Activated naive CD4-positive, alpha-beta T cell treated with anti-CD3 and anti-CD28 coated beads, Interleukin-2, amount 10 ng/mL, durations not matched to agents 7 days and 5 days (primary cell): ENCODE data around the gene INHBC.
A peak's percentile ranks its signal among the peaks of the same experiment; 100 is the strongest.
"Not testable (repeated sequence)": the region's sequence is repeated elsewhere in the genome, so short reads cannot be mapped to it uniquely, and the experiment has no call there.

Source experiments
- CTCF ChIA-PET: fragments of 350-600 bp; sonication (Branson Sonifier 250); formaldehyde crosslinking; loops from one replicate; lab custom pipeline; 2021; ENCODE audit warnings: antibody characterized with exemption; lab: Charles Lee
- DNase-seq: peaks from one replicate; pipeline ENCODE4 v3.0.0-alpha.2; 2020
- H3K27ac Mint-ChIP-seq: one replicate; pipeline ENCODE4 v1.8.0; 2021; ENCODE audit warnings: mild to moderate bottlenecking, moderate library complexity, mixed read lengths
- H3K27me3 Mint-ChIP-seq: one replicate; pipeline ENCODE4 v1.8.0; 2021; ENCODE audit warnings: mild to moderate bottlenecking, mixed read lengths
- H3K36me3 Mint-ChIP-seq: one replicate; pipeline ENCODE4 v1.8.0; 2021; ENCODE audit warnings: mixed read lengths
- H3K4me1 Mint-ChIP-seq: one replicate; pipeline ENCODE4 v1.8.0; 2021; ENCODE audit warnings: mixed read lengths
- H3K4me3 Mint-ChIP-seq: one replicate; pipeline ENCODE4 v1.8.0; 2021; ENCODE audit warnings: mild to moderate bottlenecking, moderate library complexity, mixed read lengths
- H3K9me3 Mint-ChIP-seq: one replicate; pipeline ENCODE4 v1.8.0; 2021; ENCODE audit warnings: mixed read lengths

The INHBC gene, protein sequence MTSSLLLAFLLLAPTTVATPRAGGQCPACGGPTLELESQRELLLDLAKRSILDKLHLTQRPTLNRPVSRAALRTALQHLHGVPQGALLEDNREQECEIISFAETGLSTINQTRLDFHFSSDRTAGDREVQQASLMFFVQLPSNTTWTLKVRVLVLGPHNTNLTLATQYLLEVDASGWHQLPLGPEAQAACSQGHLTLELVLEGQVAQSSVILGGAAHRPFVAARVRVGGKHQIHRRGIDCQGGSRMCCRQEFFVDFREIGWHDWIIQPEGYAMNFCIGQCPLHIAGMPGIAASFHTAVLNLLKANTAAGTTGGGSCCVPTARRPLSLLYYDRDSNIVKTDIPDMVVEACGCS

DNA sequence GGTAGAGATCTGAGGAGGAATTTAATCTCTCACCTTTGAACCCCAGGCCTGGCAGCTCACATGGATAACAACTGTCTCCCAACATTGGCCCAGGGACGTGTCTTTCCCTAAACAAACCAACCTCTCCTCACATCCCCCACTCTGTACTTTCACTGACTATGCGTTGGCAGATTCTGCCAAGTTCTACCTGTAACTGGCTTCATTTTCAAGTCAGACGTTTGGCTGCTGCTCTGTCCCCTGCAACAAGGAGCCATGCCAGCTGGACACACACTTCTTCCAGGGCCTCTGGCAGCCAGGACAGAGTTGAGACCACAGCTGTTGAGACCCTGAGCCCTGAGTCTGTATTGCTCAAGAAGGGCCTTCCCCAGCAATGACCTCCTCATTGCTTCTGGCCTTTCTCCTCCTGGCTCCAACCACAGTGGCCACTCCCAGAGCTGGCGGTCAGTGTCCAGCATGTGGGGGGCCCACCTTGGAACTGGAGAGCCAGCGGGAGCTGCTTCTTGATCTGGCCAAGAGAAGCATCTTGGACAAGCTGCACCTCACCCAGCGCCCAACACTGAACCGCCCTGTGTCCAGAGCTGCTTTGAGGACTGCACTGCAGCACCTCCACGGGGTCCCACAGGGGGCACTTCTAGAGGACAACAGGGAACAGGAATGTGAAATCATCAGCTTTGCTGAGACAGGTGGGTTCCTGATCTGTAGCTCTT lies at the start of gene INHBC:
INHBC (plus strand) TSS at position 268 of the 707 bp plus-strand sequence; CDS start at position 371, 103 bp downstream.
- H3K27ac Mint-ChIP-seq = no peak within 1 kb of the TSS
- no peak for DNase-seq
- H3K9me3 Mint-ChIP-seq = no peaks in the 10 kb centered on the region
- CTCF ChIA-PET = interaction anchor here (0.6 to 3.3 kb wide), 4 partner anchors 9 to 21 kb away, joined by 3 to 17 read pairs (median 4); partner anchors contain the start of gene INHBE
- peaks cover 1% of the 10 kb centered on the region for H3K36me3 Mint-ChIP-seq
- H3K4me1 Mint-ChIP-seq = peaks cover 24% of the 10 kb centered on the region
- H3K4me3 Mint-ChIP-seq = peak within 1 kb of the TSS; percentile 10
- H3K27me3 Mint-ChIP-seq = peaks cover 10% of the 10 kb centered on the region

DNA sequence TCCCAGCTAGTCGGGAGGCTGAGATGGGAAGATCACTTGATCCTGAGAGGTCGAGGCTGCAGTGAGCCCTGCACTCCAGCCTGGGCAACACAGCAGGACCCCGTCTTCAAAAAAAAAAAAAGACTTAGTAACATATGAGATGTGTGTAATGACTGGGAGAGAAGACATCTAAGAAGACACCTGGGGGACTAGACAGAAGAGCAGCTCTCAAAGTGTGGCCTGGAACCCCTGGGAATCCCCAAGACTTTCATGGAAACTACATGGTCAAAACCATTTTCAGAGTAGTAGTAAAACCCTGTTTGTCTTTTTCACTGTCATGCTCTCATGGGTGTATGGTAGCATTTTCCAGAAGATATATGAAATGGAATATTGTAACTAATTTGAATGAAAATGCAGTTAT lies 49.0 kb upstream of the INHBC start:
- H3K4me3 Mint-ChIP-seq = no peak overlapping the region
- no peaks in the 10 kb centered on the region for H3K27me3 Mint-ChIP-seq
- no peak overlapping the region for H3K27ac Mint-ChIP-seq
- H3K36me3 Mint-ChIP-seq = peaks cover 23% of the 10 kb centered on the region
- no peaks in the 10 kb centered on the region for H3K9me3 Mint-ChIP-seq
- no peaks in the 10 kb centered on the region for H3K4me1 Mint-ChIP-seq
- CTCF ChIA-PET = interaction anchor here (1.2 kb wide), 1 partner anchor 66 kb away, joined by 3 read pairs; no protein-coding TSS in a partner anchor
- DNase-seq = no peak

- H3K36me3 Mint-ChIP-seq = peaks cover 21% of the 10 kb centered on the region
- no peak overlapping the region for H3K4me3 Mint-ChIP-seq
- CTCF ChIA-PET = interaction anchor here (1.2 kb wide), 1 partner anchor 65 kb away, joined by 3 read pairs; no protein-coding TSS in a partner anchor
- H3K4me1 Mint-ChIP-seq = no peaks in the 10 kb centered on the region
- H3K27me3 Mint-ChIP-seq = no peaks in the 10 kb centered on the region
- no peak overlapping the region for H3K27ac Mint-ChIP-seq
- no peaks in the 10 kb centered on the region for H3K9me3 Mint-ChIP-seq
- no peak for DNase-seq
These were observed 48.3 kb upstream of the INHBC start for GRCh38 chr12:57386187-57386720.

DNA sequence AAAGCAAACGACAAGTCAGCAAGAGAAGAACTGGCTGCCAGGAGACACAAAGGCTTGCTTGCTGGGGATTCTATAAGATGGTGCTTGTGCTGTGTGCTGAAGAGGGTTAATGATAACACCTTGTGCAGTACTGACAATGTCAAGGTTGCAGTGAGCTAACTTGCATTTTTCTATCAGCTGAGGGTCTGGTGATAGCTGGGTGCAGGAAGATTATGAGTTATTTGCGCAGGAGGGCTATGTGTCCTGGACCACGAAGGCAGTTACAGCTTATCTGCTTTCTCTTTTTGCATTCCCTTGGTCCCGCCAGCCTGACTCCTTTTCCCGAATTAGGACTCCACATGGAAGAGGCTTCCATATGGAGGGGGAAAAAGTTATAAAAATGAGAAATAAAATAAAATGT lies 46.2 kb upstream of the INHBC start:
- Mint-ChIP-seq H3K36me3 (peaks cover 27% of the 10 kb centered on the region), H3K27ac (no peak overlapping the region), H3K4me1 (no peaks in the 10 kb centered on the region)

GRCh38 chr12:57389033-57389432 lies 45.6 kb upstream of the INHBC start:
- Mint-ChIP-seq H3K9me3 (no peaks in the 10 kb centered on the region), H3K4me1 (no peaks in the 10 kb centered on the region), H3K4me3 (no peak overlapping the region), H3K27ac (no peak overlapping the region), H3K36me3 (peaks cover 33% of the 10 kb centered on the region), H3K27me3 (no peaks in the 10 kb centered on the region)
- CTCF ChIA-PET = interaction anchor here (1.0 kb wide), 1 partner anchor 74 kb away, joined by 3 read pairs; no protein-coding TSS in a partner anchor
- DNase-seq = no peak

More for the DNA sequence above, 46.2 kb upstream of the INHBC start:
- Mint-ChIP-seq H3K4me3 (no peak overlapping the region), H3K9me3 (no peaks in the 10 kb centered on the region), H3K27me3 (no peaks in the 10 kb centered on the region)
- CTCF ChIA-PET = interaction anchor here (1.0 kb wide), 1 partner anchor 75 kb away, joined by 3 read pairs; no protein-coding TSS in a partner anchor
- no peak for DNase-seq

DNA sequence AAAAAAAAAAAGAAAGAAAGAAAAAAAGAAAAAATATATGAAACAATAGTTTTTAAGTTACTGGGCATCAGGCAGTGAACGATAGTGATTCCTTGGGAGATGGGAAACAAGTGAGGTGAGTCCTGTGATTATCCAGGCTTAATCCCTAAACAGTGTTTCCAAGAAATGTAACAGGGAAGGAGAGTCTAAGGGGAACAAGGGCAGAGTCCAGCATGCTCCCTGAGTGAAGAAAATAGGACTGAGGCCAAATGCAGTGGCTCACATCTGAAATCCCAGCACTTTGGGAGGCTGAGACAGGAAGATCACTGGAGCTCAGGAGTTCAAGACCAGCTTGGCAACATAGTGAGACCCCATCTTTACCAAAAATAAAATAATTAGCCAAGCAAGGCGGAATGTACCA lies 44.4 kb upstream of the INHBC start:
- H3K27me3 Mint-ChIP-seq = no peaks in the 10 kb centered on the region
- H3K9me3 Mint-ChIP-seq = no peaks in the 10 kb centered on the region
- CTCF ChIA-PET = no interaction called here
- no peaks in the 10 kb centered on the region for H3K4me1 Mint-ChIP-seq
- no peak overlapping the region for H3K4me3 Mint-ChIP-seq
- no peak overlapping the region for H3K27ac Mint-ChIP-seq
- H3K36me3 Mint-ChIP-seq = peaks cover 38% of the 10 kb centered on the region
- no peak for DNase-seq

GRCh38 chr12:57395121-57395520 lies 39.5 kb upstream of the INHBC start:
- no peak for DNase-seq
- Mint-ChIP-seq H3K27me3 (no peaks in the 10 kb centered on the region), H3K4me1 (no peaks in the 10 kb centered on the region), H3K9me3 (no peaks in the 10 kb centered on the region), H3K4me3 (no peak overlapping the region), H3K36me3 (peaks cover 24% of the 10 kb centered on the region), H3K27ac (no peak overlapping the region)
- CTCF ChIA-PET = no interaction called here

DNA sequence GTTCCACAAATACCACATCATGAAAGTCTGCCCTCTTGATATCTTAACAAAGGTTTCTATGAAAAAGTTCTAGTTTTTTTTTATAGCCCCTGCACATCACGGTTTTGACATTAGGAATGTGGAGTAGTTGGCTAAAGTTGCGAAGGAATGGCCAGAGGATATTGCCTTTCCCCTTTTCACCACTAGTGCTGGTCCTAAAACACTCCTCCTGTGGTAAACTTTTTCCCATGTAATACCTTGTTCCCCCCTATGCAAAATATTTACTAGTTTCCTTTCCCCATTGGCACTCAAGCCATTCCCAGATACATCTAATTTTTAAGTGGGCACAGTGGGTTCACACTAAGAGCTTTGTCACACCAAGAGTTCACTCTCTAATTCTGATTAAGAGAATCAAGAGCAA lies 37.1 kb upstream of the INHBC start:
- H3K4me3 Mint-ChIP-seq = no peak overlapping the region
- no peaks in the 10 kb centered on the region for H3K4me1 Mint-ChIP-seq
- no peak for DNase-seq
- H3K27ac Mint-ChIP-seq = no peak overlapping the region
- H3K9me3 Mint-ChIP-seq = no peaks in the 10 kb centered on the region
- no peaks in the 10 kb centered on the region for H3K27me3 Mint-ChIP-seq
- H3K36me3 Mint-ChIP-seq = peaks cover 24% of the 10 kb centered on the region
- CTCF ChIA-PET = interaction anchor here (1.7 kb wide), 1 partner anchor 134 kb away, joined by 3 read pairs; no protein-coding TSS in a partner anchor

DNA sequence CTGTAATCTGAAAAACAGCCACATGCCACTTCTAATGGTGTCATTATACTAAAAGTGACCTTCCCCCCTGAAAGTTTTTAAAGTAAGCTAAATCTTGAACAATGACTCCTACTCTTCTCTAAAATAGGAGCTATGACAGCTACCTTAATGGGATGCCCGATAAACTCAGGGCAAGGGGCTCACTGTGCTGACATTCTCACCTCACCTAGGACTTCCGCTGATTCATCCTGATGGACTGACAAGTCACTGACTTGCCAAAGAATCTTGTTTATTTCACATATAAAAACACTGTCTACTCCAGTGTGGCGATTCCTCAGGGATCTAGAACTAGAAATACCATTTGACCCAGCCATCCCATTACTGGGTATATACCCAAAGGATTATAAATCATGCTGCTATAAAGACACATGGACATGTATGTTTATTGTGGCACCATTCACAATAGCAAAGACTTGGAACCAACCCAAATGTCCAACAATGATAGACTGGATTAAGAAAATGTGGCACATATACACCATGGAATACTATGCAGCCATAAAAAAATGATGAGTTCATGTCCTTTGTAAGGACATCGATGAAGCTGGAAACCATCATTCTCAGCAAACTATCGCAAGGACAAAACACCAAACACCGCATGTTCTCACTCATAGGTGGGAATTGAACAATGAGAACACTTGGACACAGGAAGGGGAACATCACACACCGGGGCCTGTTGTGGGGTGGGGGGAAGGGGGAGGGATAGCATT lies 34.7 kb upstream of the INHBC start:
- H3K4me3 Mint-ChIP-seq, H3K36me3 Mint-ChIP-seq, H3K27me3 Mint-ChIP-seq, H3K4me1 Mint-ChIP-seq, CTCF ChIA-PET, DNase-seq, H3K9me3 Mint-ChIP-seq, H3K27ac Mint-ChIP-seq: not testable (repeated sequence)

DNA sequence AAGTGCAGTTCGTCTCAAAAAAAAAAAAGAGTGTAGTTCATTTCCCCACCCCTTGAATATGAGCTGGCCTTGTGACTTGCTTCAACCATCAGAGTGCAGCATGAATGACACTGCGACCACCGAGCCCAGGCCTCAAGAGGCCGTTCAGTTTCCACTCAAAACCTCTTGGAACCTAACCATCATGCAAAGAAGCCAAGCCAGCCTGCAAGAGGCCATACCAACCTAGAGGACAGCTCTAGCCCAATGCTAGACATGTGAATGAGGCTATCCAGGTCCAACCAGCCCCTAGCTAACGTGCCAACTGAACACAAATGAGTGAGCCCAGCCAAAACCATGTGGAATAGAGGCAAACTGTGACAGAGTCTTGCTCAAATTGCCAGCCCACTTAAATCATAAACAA lies 33.4 kb upstream of the INHBC start:
- no peaks in the 10 kb centered on the region for H3K27me3 Mint-ChIP-seq
- H3K27ac Mint-ChIP-seq = peak overlapping the region; percentile 62
- no peak for DNase-seq
- CTCF ChIA-PET = interaction anchor here (1.4 kb wide), 1 partner anchor 51 kb away, joined by 4 read pairs; no protein-coding TSS in a partner anchor
- H3K4me3 Mint-ChIP-seq = no peak overlapping the region
- no peaks in the 10 kb centered on the region for H3K4me1 Mint-ChIP-seq
- peaks cover 4% of the 10 kb centered on the region for H3K36me3 Mint-ChIP-seq
- H3K9me3 Mint-ChIP-seq = no peaks in the 10 kb centered on the region

DNA sequence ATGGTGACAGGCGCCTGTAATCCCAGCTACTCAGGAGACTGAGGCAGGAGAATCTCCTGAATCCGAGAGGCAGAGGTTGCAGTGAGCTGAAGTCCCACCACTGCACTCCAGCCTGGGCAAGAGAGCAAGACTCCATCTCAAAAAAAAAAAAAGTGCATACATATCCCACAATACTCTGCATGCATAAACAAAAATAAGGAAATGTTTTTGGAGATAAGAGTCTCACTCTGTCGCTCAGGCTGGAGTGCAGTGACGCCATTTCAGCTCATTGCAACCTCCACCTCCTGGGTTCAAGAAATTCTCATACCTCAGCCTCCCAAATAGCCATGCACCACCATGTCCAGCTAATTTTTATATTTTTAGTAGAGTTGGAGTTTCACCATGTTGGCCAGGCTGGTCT lies 32.4 kb upstream of the INHBC start:
- H3K27ac Mint-ChIP-seq, H3K4me3 Mint-ChIP-seq, H3K4me1 Mint-ChIP-seq, DNase-seq, H3K27me3 Mint-ChIP-seq, H3K9me3 Mint-ChIP-seq, H3K36me3 Mint-ChIP-seq: not testable (repeated sequence)
- CTCF ChIA-PET = interaction anchor here (1.4 kb wide), 1 partner anchor 50 kb away, joined by 4 read pairs; no protein-coding TSS in a partner anchor

GRCh38 chr12:57404966-57405640 lies 29.5 kb upstream of the INHBC start:
- Mint-ChIP-seq H3K27ac (no peak overlapping the region), H3K9me3 (no peaks in the 10 kb centered on the region), H3K4me1 (peaks cover 2% of the 10 kb centered on the region), H3K27me3 (no peaks in the 10 kb centered on the region), H3K36me3 (peaks cover 8% of the 10 kb centered on the region), H3K4me3 (no peak overlapping the region)
- DNase-seq = no peak
- CTCF ChIA-PET = no interaction called here

GRCh38 chr12:57410534-57410933 lies 24.1 kb upstream of the INHBC start:
- Mint-ChIP-seq H3K27ac (no peak overlapping the region), H3K27me3 (no peaks in the 10 kb centered on the region), H3K4me3 (no peak overlapping the region), H3K4me1 (peaks cover 2% of the 10 kb centered on the region), H3K36me3 (peaks cover 8% of the 10 kb centered on the region), H3K9me3 (no peaks in the 10 kb centered on the region)
- no peak for DNase-seq
- CTCF ChIA-PET = interaction anchor here (1.1 to 1.7 kb wide), 2 partner anchors 45 to 103 kb away, joined by 3 to 4 read pairs; no protein-coding TSS in a partner anchor
